ENCODE measurements around the gene PLVAP. TPM values are rescaled to one million over a fixed set of nuclear protein-coding genes. Genes with fewer than 3 reads are reported as not detected.

PLVAP gene
- total RNA-seq, 1 donor from 2014 or later = 0.94 TPM

- H3K9me3 Mint-ChIP-seq = no peaks in the 10 kb centered on the region
- H3K36me3 Mint-ChIP-seq = peaks cover under 1% of the 10 kb centered on the region
- peak overlapping the region; percentile 98 for H3K4me3 Mint-ChIP-seq
- no peak for DNase-seq (ENCODE audit: low spot score in 2 of 2, unreplicated experiment in 2 of 2)
- peaks cover 19% of the 10 kb centered on the region for H3K4me1 Mint-ChIP-seq
- no peak for TF ChIP-seq CTCF (IDR thresholded peaks at IDR 0.05; ENCODE audit: unreplicated experiment)
- peak overlapping the region; percentile 100 for H3K27ac Mint-ChIP-seq
- no peaks in the 10 kb centered on the region for H3K27me3 Mint-ChIP-seq (ENCODE audit: low read depth)
Measured at GRCh38 chr19:17337675-17338432, 39.3 kb downstream of the PLVAP start.

- H3K4me1 Mint-ChIP-seq = peaks cover 19% of the 10 kb centered on the region
- H3K36me3 Mint-ChIP-seq = peaks cover 4% of the 10 kb centered on the region
Measured at GRCh38 chr19:17336872-17337674, 40.1 kb downstream of the PLVAP start, which contains the start of gene GTPBP3. Gene GTPBP3 (plus strand): TSS chr19:17337553. CDS start chr19:17337612, 59 bp downstream.

GRCh38 chr19:17335575-17335974 lies 41.6 kb downstream of the PLVAP start:
- Mint-ChIP-seq H3K4me1 (peaks cover 19% of the 10 kb centered on the region), H3K36me3 (peaks cover 8% of the 10 kb centered on the region), H3K27me3 (ENCODE audit: low read depth) (peaks cover 3% of the 10 kb centered on the region), H3K4me3 (peak overlapping the region; percentile 76), H3K27ac (no peak overlapping the region), H3K9me3 (no peaks in the 10 kb centered on the region)
- TF ChIP-seq CTCF (IDR thresholded peaks at IDR 0.05; ENCODE audit: unreplicated experiment) = no peak
- DNase-seq (ENCODE audit: low spot score in 2 of 2, unreplicated experiment in 2 of 2) = no peak

More at GRCh38 chr19:17336872-17337674, 40.1 kb downstream of the PLVAP start, which contains the start of gene GTPBP3:
- Mint-ChIP-seq H3K27me3 (ENCODE audit: low read depth) (no peaks in the 10 kb centered on the region), H3K27ac (peak within 1 kb of the TSS; percentile 100), H3K9me3 (no peaks in the 10 kb centered on the region), H3K4me3 (peak within 1 kb of the TSS; percentile 98)
- no peak for TF ChIP-seq CTCF (IDR thresholded peaks at IDR 0.05; ENCODE audit: unreplicated experiment)
- DNase-seq (ENCODE audit: low spot score in 2 of 2, unreplicated experiment in 2 of 2) = peak; percentile 85 to 90

GRCh38 chr19:17334414-17335409 lies 42.4 kb downstream of the PLVAP start, which contains the start of gene ANO8:
Gene ANO8 (minus strand): TSS chr19:17334855. CDS start chr19:17334670, 185 bp downstream.
- H3K4me1 Mint-ChIP-seq = peaks cover 19% of the 10 kb centered on the region
- peaks cover 10% of the 10 kb centered on the region for H3K36me3 Mint-ChIP-seq
- TF ChIP-seq CTCF (IDR thresholded peaks at IDR 0.05; ENCODE audit: unreplicated experiment) = no peak
- peak within 1 kb of the TSS; percentile 84 for H3K27ac Mint-ChIP-seq
- H3K4me3 Mint-ChIP-seq = peak within 1 kb of the TSS; percentile 76
- peak; percentile 89 to 93 for DNase-seq (ENCODE audit: low spot score in 2 of 2, unreplicated experiment in 2 of 2)
- H3K9me3 Mint-ChIP-seq = no peaks in the 10 kb centered on the region
- H3K27me3 Mint-ChIP-seq (ENCODE audit: low read depth) = peaks cover 9% of the 10 kb centered on the region
